GM18519 (cell line): Measurements from ENCODE around the gene TENT4A.

Experiments
- ATAC-seq: cut with Tn5 transposase; IDR thresholded peaks from one replicate; pipeline ENCODE4 v1.9.1; 2021; ENCODE audit warnings: mild to moderate bottlenecking, moderate library complexity; ENCODE audit not compliant: unreplicated experiment, low FRiP score

The TENT4A gene

GRCh38 chr5:6716629-6717149, 3.5 kb downstream of the TENT4A start:
- no peak for ATAC-seq

- ATAC-seq, result no peak
These were observed 4.0 kb downstream of the TENT4A start for GRCh38 chr5:6717247-6717646.

DNA sequence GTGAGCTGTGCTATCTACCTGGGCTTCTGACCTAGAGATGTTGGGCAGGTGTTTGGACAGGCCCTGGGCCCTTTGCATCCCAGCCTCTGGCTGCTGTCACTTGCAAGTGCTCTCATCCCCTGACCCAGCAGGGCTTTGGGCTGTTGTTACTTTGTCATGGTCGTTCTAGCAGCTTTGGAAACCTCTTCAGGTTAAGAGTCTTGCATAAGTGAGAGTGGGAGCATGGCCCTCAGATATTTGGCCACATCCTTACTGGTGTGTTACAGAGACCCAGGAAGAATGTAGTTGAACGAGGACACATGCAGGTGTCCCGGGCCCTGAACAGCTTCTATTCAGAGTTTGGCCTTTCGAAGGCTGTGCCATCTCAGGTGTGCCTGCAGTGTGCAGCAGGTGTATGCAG, 4.5 kb downstream of the TENT4A start:
- no peak for ATAC-seq

DNA sequence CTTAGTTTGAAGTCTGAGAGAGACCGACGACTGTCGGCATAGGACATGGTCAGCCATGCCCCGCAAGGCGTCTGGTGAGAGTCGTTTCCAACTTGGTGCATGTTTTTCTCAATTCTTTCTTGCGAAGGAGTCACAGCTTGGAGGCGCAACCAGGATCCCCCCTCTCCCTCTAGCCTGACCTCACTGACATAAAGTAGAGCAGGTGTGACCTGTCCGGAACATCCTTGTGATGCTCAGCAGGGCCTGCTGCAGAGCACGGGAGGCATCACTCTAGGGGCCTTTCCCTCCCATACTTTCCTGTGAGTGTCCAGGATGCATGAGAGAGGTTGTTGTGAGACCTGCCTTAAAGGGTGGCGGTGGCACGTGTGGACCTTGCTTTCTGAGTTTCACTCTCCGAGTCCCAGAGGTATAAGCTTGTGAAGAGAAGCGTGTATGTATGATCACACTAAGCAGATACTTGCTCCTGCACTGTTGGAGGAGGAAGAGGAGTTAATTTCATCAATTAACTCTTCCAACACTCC, 5.0 kb downstream of the TENT4A start:
- no peak for ATAC-seq

- ATAC-seq, result no peak
These were observed 5.5 kb downstream of the TENT4A start for GRCh38 chr5:6718718-6719117.

GRCh38 chr5:6719417-6719816, 6.2 kb downstream of the TENT4A start:
- ATAC-seq, result no peak

- ATAC-seq, result no peak
These were observed 6.8 kb downstream of the TENT4A start for GRCh38 chr5:6719896-6720560.

DNA sequence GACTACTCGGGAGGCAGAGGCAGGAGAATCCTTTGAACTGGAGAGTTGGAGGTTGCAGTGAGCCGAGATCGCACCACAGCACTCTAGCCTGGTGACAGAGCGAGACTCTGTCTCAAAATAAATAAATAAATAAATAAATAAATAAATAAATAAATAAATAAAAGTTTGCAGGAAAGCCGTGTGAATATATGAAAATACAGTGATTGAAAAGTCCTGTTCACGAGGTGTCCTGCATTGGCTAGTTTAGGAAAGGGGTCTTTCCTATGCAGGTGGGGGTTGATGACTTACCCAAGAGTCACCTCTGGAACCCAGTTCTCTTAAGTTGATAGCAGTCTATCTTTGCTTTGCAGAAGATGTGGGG, 7.3 kb downstream of the TENT4A start:
- no peak for ATAC-seq

DNA sequence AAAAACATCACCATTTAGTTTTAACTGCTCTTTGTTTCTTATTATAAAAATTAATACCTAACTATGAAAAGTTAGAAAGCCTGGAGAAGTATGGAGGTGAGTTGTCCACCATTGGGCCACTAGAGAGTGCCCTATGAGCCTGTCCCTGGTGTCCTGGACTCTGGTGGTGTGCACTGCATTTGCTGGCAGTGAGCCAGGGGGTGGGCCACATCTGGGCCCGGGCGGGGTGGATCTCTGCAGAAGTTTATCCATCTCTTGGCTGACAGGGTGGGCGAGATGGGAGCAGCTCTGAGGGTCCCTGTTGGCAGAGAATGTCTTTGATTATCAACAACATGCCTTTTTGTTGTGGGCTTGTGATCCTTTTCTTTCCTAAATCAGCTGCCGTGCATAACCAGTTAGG, 8.2 kb downstream of the TENT4A start:
- ATAC-seq, result no peak

GRCh38 chr5:6722015-6722414, 8.8 kb downstream of the TENT4A start:
- ATAC-seq, result no peak

- ATAC-seq, result no peak
These were observed 10.0 kb downstream of the TENT4A start for GRCh38 chr5:6723122-6723815.

GRCh38 chr5:6723816-6724300, 10.6 kb downstream of the TENT4A start:
- no peak for ATAC-seq

GRCh38 chr5:6724321-6724929, 11.2 kb downstream of the TENT4A start:
- ATAC-seq, result no peak

DNA sequence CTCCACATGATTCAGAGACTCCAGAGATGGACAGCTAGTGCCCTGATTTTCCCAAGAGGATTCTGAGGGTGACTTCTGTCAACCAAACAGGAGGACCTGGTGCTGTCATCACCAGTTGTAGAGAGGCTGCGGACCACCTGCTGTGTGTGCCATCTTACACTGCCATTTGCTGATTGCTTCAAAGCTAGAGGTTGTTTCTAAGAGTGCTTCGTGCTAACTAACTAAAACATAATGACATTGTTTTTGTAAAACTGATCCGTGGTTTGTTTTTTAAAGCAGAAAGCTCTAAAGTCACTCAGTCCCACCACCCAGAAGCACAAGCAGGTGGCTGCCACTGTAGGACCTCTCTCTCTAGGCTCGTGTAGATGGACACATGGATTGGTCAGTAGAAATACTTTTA, 12.2 kb downstream of the TENT4A start:
- ATAC-seq, result no peak

- ATAC-seq, result no peak
These were observed 12.8 kb downstream of the TENT4A start for GRCh38 chr5:6726006-6726405.

GRCh38 chr5:6727231-6727630, 14.0 kb downstream of the TENT4A start:
- no peak for ATAC-seq

DNA sequence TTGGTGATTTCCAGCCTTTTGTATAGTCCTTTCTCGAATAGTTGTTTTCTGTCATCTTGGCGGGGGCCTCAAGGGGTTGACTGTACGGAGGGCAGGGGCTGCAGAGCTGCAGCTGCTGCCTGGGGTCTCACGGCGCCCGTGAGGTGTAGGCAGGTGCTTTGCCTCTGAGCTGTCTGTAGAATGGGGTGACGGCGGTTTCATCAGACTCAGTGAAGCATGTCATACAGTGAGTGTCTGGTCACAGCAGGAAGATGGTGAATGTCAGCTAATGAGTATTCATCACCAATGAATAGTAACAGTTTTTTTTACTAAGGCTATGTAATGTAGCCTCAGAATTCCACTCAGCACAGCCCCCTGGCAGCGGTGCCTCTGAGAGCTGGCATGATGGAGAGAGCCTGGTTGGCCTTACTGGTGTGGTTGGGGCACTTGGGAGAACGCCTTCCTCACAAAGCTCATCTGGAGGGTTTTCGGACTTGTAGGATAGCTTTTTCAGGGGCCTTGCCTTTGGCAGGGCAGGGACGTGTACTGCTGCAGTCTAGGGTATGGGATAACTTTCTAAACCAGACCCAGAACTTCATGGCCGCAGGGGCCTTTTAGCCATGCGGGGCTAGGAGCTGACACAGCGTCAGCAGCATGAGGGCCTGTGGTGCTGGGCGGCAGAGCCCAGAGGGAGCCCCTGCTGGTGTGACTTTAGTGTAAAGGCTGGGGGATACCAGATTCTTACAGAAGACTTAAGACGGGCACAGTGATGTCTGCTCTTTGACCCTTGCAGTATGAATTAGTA, 15.0 kb downstream of the TENT4A start:
- peak; percentile 94 for ATAC-seq

- no peak for ATAC-seq
These were observed 15.6 kb downstream of the TENT4A start for GRCh38 chr5:6728795-6729183.

GRCh38 chr5:6729386-6730310, 16.4 kb downstream of the TENT4A start:
- ATAC-seq, result no peak

DNA sequence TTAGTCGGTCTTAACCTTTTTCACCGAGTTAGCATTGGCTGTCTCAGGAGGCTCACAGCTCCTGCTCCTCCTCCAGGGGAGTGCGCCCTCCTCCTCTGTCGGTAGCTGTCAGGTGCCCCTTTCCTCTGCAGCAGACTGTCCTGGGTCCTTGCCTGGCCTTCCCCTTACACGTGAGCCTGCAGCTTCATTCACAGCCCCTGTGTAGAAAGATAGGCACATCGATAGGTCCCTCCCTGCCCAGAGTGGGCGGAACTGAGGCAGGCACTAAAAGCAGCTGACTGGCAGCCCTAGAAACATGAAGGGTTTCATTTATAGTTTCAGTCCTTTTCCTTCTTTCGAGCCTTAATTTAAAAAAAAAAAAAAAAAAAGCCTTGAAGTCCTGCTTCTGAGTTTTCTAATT, 17.2 kb downstream of the TENT4A start:
- no peak for ATAC-seq
